ENCODE results near the gene NRM. TPM values are rescaled to one million over a fixed set of nuclear protein-coding genes. Genes with fewer than 3 reads are reported as not detected.

NRM gene
- total RNA-seq, 4 donors from 2014 or later: 4.6 to 10.2 (median 6.2) TPM

- Histone ChIP-seq H3K27ac (replicated peaks in 1 of 4) (no peak overlapping the region), H3K36me3 (peaks cover 48 to 98% (median 90%) of the 10 kb centered on the region in 4 donors), H3K4me1 (peaks cover 0 to 3% (median 0%) of the 10 kb centered on the region in 4 donors), H3K4me3 (no peak overlapping the region), H3K9me3 (no peaks in the 10 kb centered on the region), H3K27me3 (no peaks in the 10 kb centered on the region)
- intact Hi-C loops (cut with DNase I): no loop called here
- DNase-seq (ENCODE audit: extremely low spot score): no peak
- WGBS: 100% methylated on average over 2 of the region's 2 CpGs
- TF ChIP-seq CTCF (IDR thresholded peaks at IDR 0.05) (no peak), POLR2AphosphoS5 (IDR thresholded peaks at IDR 0.05) (no peak), POLR2A (IDR thresholded peaks at IDR 0.05; ENCODE audit: low read depth) (no peak), EP300 (IDR thresholded peaks at IDR 0.05) (no peak)
These were observed 18.5 kb upstream of the NRM start for GRCh38 chr6:30709101-30709868.

GRCh38 chr6:30707281-30707850, 16.6 kb upstream of the NRM start:
- DNase-seq (ENCODE audit: extremely low spot score): no peak
- intact Hi-C loops (cut with DNase I): no loop called here

GRCh38 chr6:30705620-30706019, 14.8 kb upstream of the NRM start:
- intact Hi-C loops (cut with DNase I): no loop called here
- Histone ChIP-seq H3K4me1 (peaks cover 0 to 3% (median 0%) of the 10 kb centered on the region in 4 donors), H3K9me3 (no peaks in the 10 kb centered on the region), H3K27ac (replicated peaks in 1 of 4) (no peak overlapping the region), H3K36me3 (peaks cover 20 to 94% (median 78%) of the 10 kb centered on the region in 4 donors), H3K4me3 (no peak overlapping the region), H3K27me3 (no peaks in the 10 kb centered on the region)
- no peak for DNase-seq (ENCODE audit: extremely low spot score)
- WGBS: 86% methylated on average over 4 of the region's 4 CpGs
- TF ChIP-seq CTCF (IDR thresholded peaks at IDR 0.05) (no peak), EP300 (IDR thresholded peaks at IDR 0.05) (no peak), POLR2A (IDR thresholded peaks at IDR 0.05; ENCODE audit: low read depth) (no peak), POLR2AphosphoS5 (IDR thresholded peaks at IDR 0.05) (no peak)

More at GRCh38 chr6:30707281-30707850, 16.6 kb upstream of the NRM start:
- H3K36me3 ChIP-seq: peaks cover 33 to 98% (median 87%) of the 10 kb centered on the region in 4 donors
- 78% methylated on average over 6 of the region's 6 CpGs for WGBS
- H3K27me3 ChIP-seq: no peaks in the 10 kb centered on the region
- peaks cover 0 to 3% (median 0%) of the 10 kb centered on the region in 4 donors for H3K4me1 ChIP-seq
- TF ChIP-seq EP300 (IDR thresholded peaks at IDR 0.05) (no peak), CTCF (IDR thresholded peaks at IDR 0.05) (no peak), POLR2A (IDR thresholded peaks at IDR 0.05; ENCODE audit: low read depth) (no peak)
- H3K9me3 ChIP-seq: no peaks in the 10 kb centered on the region
- H3K4me3 ChIP-seq: no peak overlapping the region
- no peak overlapping the region for H3K27ac ChIP-seq (replicated peaks in 1 of 4)

GRCh38 chr6:30703821-30704220, 13.0 kb upstream of the NRM start:
- H3K36me3 ChIP-seq: peaks cover 13 to 93% (median 71%) of the 10 kb centered on the region in 4 donors

More at GRCh38 chr6:30703821-30704220, 13.0 kb upstream of the NRM start:
- H3K27ac ChIP-seq (replicated peaks in 1 of 4): no peak overlapping the region
- H3K9me3 ChIP-seq: no peaks in the 10 kb centered on the region
- no peaks in the 10 kb centered on the region for H3K27me3 ChIP-seq
- no peak for DNase-seq (ENCODE audit: extremely low spot score)
- TF ChIP-seq EP300 (IDR thresholded peaks at IDR 0.05) (no peak), CTCF (IDR thresholded peaks at IDR 0.05) (no peak), POLR2AphosphoS5 (IDR thresholded peaks at IDR 0.05) (no peak), POLR2A (IDR thresholded peaks at IDR 0.05; ENCODE audit: low read depth) (no peak)
- no peak overlapping the region for H3K4me3 ChIP-seq
- intact Hi-C loops (cut with DNase I): no loop called here
- peaks cover 0 to 3% (median 0%) of the 10 kb centered on the region in 4 donors for H3K4me1 ChIP-seq
- WGBS: 91% methylated on average over 4 of the region's 4 CpGs
